ENCODE data around the gene TMBIM6. TPM values are rescaled to one million over a fixed set of nuclear protein-coding genes. Genes with fewer than 3 reads are reported as not detected.
A peak's percentile ranks its signal among the peaks of the same experiment; 100 is the strongest.

TMBIM6 gene
- total RNA-seq, 4 donors from 2014 or later: 251 to 408 (median 329) TPM

DNA sequence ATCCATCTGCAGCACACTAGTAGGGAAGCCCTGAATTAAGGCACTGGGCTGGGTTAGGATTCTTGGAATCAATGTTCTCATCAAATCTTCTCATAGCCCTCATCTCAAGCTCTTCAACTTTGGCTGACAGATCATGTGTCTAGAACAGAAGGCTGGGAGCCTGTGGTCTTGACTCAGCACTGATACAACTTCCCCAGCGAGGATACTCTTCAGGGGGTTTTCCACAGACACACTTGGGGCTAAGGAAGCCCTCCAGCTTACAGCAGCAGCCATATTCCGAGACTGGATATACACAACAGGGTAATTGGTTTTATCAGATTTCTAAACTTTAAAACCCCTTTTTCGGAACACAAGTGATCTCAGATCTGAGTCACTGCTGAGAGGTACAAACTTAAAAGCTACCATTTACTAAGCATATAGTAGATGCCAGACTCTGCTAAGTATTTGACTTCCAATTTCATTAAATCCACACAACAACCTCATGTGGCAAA, 37.7 kb upstream of the TMBIM6 start:
- peaks cover 0 to 60% (median 4%) of the 10 kb centered on the region in 3 donors for H3K4me1 ChIP-seq

GRCh38 chr12:49705479-49706134, 35.8 kb upstream of the TMBIM6 start:
- Histone ChIP-seq H3K27ac (peak overlapping the region in 3 of 4 donors; percentile 85 to 93 (median 89)), H3K4me3 (peak overlapping the region; percentile 50 to 88), H3K36me3 (no peaks in the 10 kb centered on the region), H3K27me3 (no peaks in the 10 kb centered on the region), H3K4me1 (peaks cover 0 to 48% (median 4%) of the 10 kb centered on the region in 3 donors), H3K9me3 (no peaks in the 10 kb centered on the region)
- 36 to 47% methylated on average over 5 of the region's 10 CpGs for WGBS, 2 donors (ENCODE audit: low coverage in 1 of 2)
- no peak for ATAC-seq
- TF ChIP-seq POLR2AphosphoS5 (IDR thresholded peaks at IDR 0.05) (peak; percentile 22), POLR2A (IDR thresholded peaks at IDR 0.05) (no peak)

More for the DNA sequence above, 37.7 kb upstream of the TMBIM6 start:
- Histone ChIP-seq H3K27me3 (no peaks in the 10 kb centered on the region), H3K27ac (no peak overlapping the region), H3K4me3 (no peak overlapping the region), H3K36me3 (no peaks in the 10 kb centered on the region), H3K9me3 (no peaks in the 10 kb centered on the region)
- 87% methylated on average over 3 of the region's 3 CpGs; no CpG with 5 or more reads in 1 of the 2 donors for WGBS, 2 donors (ENCODE audit: low coverage in 1 of 2)
- no peak for TF ChIP-seq EP300 (IDR thresholded peaks at IDR 0.05)
- TF ChIP-seq POLR2AphosphoS5 (IDR thresholded peaks at IDR 0.05): no peak
- TF ChIP-seq POLR2A (IDR thresholded peaks at IDR 0.05): no peak
- no peak for TF ChIP-seq CTCF (IDR thresholded peaks at IDR 0.05)
- no peak for ATAC-seq

- Histone ChIP-seq H3K9me3 (no peaks in the 10 kb centered on the region), H3K36me3 (no peaks in the 10 kb centered on the region), H3K4me1 (peaks cover 0 to 48% (median 4%) of the 10 kb centered on the region in 3 donors), H3K27ac (peak overlapping the region; percentile 12 to 93 (median 87)), H3K4me3 (peak overlapping the region; percentile 50 to 88), H3K27me3 (no peaks in the 10 kb centered on the region)
- 0 to 33% methylated on average over 1 to 3 of the region's 43 CpGs for WGBS, 2 donors (ENCODE audit: low coverage in 1 of 2)
- peak; percentile 17 for ATAC-seq
- no peak for TF ChIP-seq POLR2A (IDR thresholded peaks at IDR 0.05)
- no peak for TF ChIP-seq POLR2AphosphoS5 (IDR thresholded peaks at IDR 0.05)
- no peak for TF ChIP-seq CTCF (IDR thresholded peaks at IDR 0.05)
- TF ChIP-seq EP300 (IDR thresholded peaks at IDR 0.05): no peak
These were observed 34.8 kb upstream of the TMBIM6 start for GRCh38 chr12:49706351-49707127.

- H3K4me3 ChIP-seq: peak within 1 kb of the TSS; percentile 50 to 88
- TF ChIP-seq POLR2A (IDR thresholded peaks at IDR 0.05) (peak; percentile 10 to 52), CTCF (IDR thresholded peaks at IDR 0.05) (peak; percentile 96 to 99 (median 99)), POLR2AphosphoS5 (IDR thresholded peaks at IDR 0.05) (peak; percentile 36), EP300 (IDR thresholded peaks at IDR 0.05) (no peak)
- peaks cover 0 to 48% (median 4%) of the 10 kb centered on the region in 3 donors for H3K4me1 ChIP-seq
- WGBS, 2 donors (ENCODE audit: low coverage in 1 of 2): no CpG with 5 or more reads among the region's 93 CpGs
- peak; percentile 98 for ATAC-seq
- no peaks in the 10 kb centered on the region for H3K9me3 ChIP-seq
- H3K36me3 ChIP-seq: no peaks in the 10 kb centered on the region
- H3K27ac ChIP-seq: peak within 1 kb of the TSS; percentile 12 to 93 (median 87)
- H3K27me3 ChIP-seq: no peaks in the 10 kb centered on the region
These were observed 34.1 kb upstream of the TMBIM6 start, which contains the start of gene FMNL3 for GRCh38 chr12:49707128-49707811. Gene FMNL3 (minus strand): TSS chr12:49707405. CDS start chr12:49707180, 225 bp downstream.

DNA sequence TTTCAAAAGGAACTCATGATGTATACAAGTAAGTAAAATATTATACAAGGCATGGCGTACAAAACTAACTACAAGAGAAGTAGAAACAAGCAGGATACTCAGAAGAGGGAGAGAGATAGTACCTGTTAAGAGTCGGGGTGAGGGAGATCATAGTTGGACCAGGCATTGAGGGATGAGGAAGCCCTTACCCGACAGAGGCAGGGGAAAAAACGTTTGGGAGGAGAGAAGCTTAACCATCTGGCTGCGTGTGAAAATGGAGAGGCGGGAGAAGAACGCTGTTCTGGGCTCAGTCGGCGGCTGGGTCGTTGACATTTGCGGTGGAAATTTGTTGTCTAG, 33.6 kb upstream of the TMBIM6 start:
- H3K9me3 ChIP-seq: no peaks in the 10 kb centered on the region
- H3K4me1 ChIP-seq: peaks cover 0 to 44% (median 4%) of the 10 kb centered on the region in 3 donors
- no peaks in the 10 kb centered on the region for H3K27me3 ChIP-seq
- peak overlapping the region in 1 of 4 donors; percentile 93 for H3K27ac ChIP-seq
- ATAC-seq: no peak
- TF ChIP-seq EP300 (IDR thresholded peaks at IDR 0.05): no peak
- TF ChIP-seq CTCF (IDR thresholded peaks at IDR 0.05): no peak
- TF ChIP-seq POLR2A (IDR thresholded peaks at IDR 0.05): no peak
- no peak for TF ChIP-seq POLR2AphosphoS5 (IDR thresholded peaks at IDR 0.05)
- WGBS, 2 donors (ENCODE audit: low coverage in 1 of 2): 42% methylated on average over 9 to 11 of the region's 11 CpGs
- no peaks in the 10 kb centered on the region for H3K36me3 ChIP-seq
- H3K4me3 ChIP-seq: no peak overlapping the region
